ENCODE measurements around the gene ZNF611. TPM values are rescaled to one million over a fixed set of nuclear protein-coding genes. Genes with fewer than 3 reads are reported as not detected.
"Not testable (repeated sequence)": the region's sequence is repeated elsewhere in the genome, so short reads cannot be mapped to it uniquely, and the experiment has no call there.

The ZNF611 gene
- total RNA-seq, 1 donor from 2014 or later = 24.7 TPM

- Mint-ChIP-seq H3K27me3 (no peaks in the 10 kb centered on the region), H3K4me1 (ENCODE audit: unreplicated experiment) (peaks cover 9% of the 10 kb centered on the region), H3K36me3 (peaks cover 23% of the 10 kb centered on the region), H3K4me3 (no peak overlapping the region), H3K9me3 (peaks cover 15% of the 10 kb centered on the region), H3K27ac (no peak overlapping the region)
- TF ChIP-seq CTCF (conservative IDR thresholded peaks at IDR 0.05) = no peak
- DNase-seq (ENCODE audit: extremely low spot score, unreplicated experiment) = no peak
Observed at GRCh38 chr19:52700673-52701072, 34.2 kb downstream of the ZNF611 start.

GRCh38 chr19:52699555-52699954 is 35.3 kb downstream of the ZNF611 start:
- Mint-ChIP-seq H3K4me3 (peak overlapping the region; percentile 60), H3K27ac (peak overlapping the region; percentile 85), H3K36me3 (peaks cover 12% of the 10 kb centered on the region)
- not testable (repeated sequence) for H3K9me3 Mint-ChIP-seq; H3K27me3 Mint-ChIP-seq; H3K4me1 Mint-ChIP-seq (ENCODE audit: unreplicated experiment); DNase-seq (ENCODE audit: extremely low spot score, unreplicated experiment)
- peak; percentile 42 for TF ChIP-seq CTCF (conservative IDR thresholded peaks at IDR 0.05)

- TF ChIP-seq CTCF (conservative IDR thresholded peaks at IDR 0.05) = no peak
- H3K27me3 Mint-ChIP-seq = no peaks in the 10 kb centered on the region
- H3K36me3 Mint-ChIP-seq = peaks cover 8% of the 10 kb centered on the region
- DNase-seq (ENCODE audit: extremely low spot score, unreplicated experiment) = no peak
- no peaks in the 10 kb centered on the region for H3K9me3 Mint-ChIP-seq
- peaks cover 11% of the 10 kb centered on the region for H3K4me1 Mint-ChIP-seq (ENCODE audit: unreplicated experiment)
- peak overlapping the region; percentile 61 for H3K27ac Mint-ChIP-seq
- no peak overlapping the region for H3K4me3 Mint-ChIP-seq
Observed at GRCh38 chr19:52695996-52696395, 38.8 kb downstream of the ZNF611 start.

- H3K4me3 Mint-ChIP-seq = no peak overlapping the region
- DNase-seq (ENCODE audit: extremely low spot score, unreplicated experiment) = no peak
- no peak overlapping the region for H3K27ac Mint-ChIP-seq
- no peaks in the 10 kb centered on the region for H3K9me3 Mint-ChIP-seq
- H3K4me1 Mint-ChIP-seq (ENCODE audit: unreplicated experiment) = peaks cover 12% of the 10 kb centered on the region
- H3K36me3 Mint-ChIP-seq = peaks cover 4% of the 10 kb centered on the region
- no peak for TF ChIP-seq CTCF (conservative IDR thresholded peaks at IDR 0.05)
- no peaks in the 10 kb centered on the region for H3K27me3 Mint-ChIP-seq
Observed at GRCh38 chr19:52694921-52695320, 39.9 kb downstream of the ZNF611 start.

DNA sequence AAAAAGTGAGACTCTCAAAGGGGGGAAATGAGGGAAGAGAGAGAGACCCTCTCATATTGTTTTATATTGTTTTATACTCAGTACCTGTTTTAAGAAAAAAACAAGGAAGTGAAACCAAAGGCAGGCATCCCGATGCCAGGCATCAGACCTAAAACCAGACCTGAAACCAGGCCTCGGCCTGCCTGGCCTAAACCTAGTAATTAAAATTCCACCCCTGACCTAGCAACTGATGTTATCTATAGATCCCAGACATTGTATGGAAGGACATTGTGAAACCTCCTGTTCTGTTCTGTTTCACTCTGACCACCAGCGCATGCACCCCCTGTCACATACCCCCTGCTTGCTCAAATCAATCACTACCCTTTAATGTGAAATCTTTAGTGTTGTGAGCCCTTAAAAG is 40.6 kb downstream of the ZNF611 start:
- Mint-ChIP-seq H3K4me1 (ENCODE audit: unreplicated experiment) (peaks cover 16% of the 10 kb centered on the region), H3K27ac (peak overlapping the region; percentile 31)
- H3K4me3 Mint-ChIP-seq; H3K36me3 Mint-ChIP-seq; DNase-seq (ENCODE audit: extremely low spot score, unreplicated experiment); H3K9me3 Mint-ChIP-seq; H3K27me3 Mint-ChIP-seq: not testable (repeated sequence)

DNA sequence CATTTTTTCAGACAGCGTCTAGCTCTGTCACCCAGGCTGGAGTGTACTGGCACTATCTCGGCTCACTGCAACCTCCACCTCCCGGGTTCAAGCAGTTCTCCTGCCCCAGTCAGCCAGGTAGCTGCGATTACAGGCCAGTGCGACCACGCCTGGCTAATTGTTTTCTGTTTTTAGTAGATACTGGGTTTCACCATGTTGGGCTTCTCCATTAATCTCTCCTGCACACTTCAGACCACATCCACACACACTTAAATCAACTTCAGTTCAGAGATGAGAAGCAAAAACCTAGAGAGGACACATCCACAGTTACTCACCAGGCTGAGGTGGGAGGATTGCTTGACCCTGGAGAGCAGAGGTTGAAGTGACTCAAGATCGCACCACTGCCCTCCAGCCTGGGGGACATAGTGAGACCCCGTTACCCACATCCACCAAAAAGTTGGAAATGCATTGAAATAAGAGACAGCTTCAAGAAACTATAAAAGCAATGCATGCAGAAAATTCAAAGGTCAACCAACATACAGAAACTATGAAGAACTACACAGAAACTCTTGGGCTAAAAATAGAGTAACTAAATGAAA is 42.3 kb downstream of the ZNF611 start:
- Mint-ChIP-seq H3K27ac (peak overlapping the region; percentile 10), H3K4me1 (ENCODE audit: unreplicated experiment) (peaks cover 29% of the 10 kb centered on the region), H3K27me3 (no peaks in the 10 kb centered on the region), H3K9me3 (no peaks in the 10 kb centered on the region), H3K4me3 (no peak overlapping the region), H3K36me3 (peaks cover 12% of the 10 kb centered on the region)
- DNase-seq (ENCODE audit: extremely low spot score, unreplicated experiment) = no peak
- no peak for TF ChIP-seq CTCF (conservative IDR thresholded peaks at IDR 0.05)
